GM19023 (cell line): Measurements from ENCODE around the gene KIAA1328.
"Not testable (repeated sequence)": the region's sequence is repeated elsewhere in the genome, so short reads cannot be mapped to it uniquely, and the experiment has no call there.

Experiments used
- ATAC-seq: cut with Tn5 transposase; IDR thresholded peaks from one replicate; pipeline ENCODE4 v1.9.1; 2021; ENCODE audit warnings: mild to moderate bottlenecking, moderate library complexity; ENCODE audit not compliant: unreplicated experiment

Gene KIAA1328

GRCh38 chr18:36821681-36822080 is 7.2 kb upstream of the KIAA1328 start:
- no peak for ATAC-seq

DNA sequence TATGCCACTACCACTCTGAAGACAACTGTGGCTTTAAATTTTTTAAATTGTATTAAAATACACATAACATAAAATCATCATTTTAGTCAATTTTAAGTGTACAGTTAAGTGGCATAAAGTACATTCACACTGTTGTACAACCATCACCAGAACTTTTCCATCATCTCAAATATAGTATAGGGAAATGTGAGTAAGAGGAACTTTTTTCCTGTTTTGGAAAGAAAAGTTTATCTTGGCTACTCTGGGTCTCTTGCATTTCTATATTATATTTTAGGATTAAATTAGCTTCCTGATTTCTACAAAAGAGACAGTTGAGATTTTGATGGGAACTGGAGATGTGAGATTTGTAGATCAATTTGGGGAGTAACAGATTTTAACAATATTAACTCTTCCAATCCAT is 3.4 kb upstream of the KIAA1328 start:
- ATAC-seq: no peak

- ATAC-seq: no peak
These were observed 2.4 kb upstream of the KIAA1328 start for GRCh38 chr18:36826556-36826955.

GRCh38 chr18:36828157-36828629 is 734 bp upstream of the KIAA1328 start:
- ATAC-seq: peak; percentile 0

DNA sequence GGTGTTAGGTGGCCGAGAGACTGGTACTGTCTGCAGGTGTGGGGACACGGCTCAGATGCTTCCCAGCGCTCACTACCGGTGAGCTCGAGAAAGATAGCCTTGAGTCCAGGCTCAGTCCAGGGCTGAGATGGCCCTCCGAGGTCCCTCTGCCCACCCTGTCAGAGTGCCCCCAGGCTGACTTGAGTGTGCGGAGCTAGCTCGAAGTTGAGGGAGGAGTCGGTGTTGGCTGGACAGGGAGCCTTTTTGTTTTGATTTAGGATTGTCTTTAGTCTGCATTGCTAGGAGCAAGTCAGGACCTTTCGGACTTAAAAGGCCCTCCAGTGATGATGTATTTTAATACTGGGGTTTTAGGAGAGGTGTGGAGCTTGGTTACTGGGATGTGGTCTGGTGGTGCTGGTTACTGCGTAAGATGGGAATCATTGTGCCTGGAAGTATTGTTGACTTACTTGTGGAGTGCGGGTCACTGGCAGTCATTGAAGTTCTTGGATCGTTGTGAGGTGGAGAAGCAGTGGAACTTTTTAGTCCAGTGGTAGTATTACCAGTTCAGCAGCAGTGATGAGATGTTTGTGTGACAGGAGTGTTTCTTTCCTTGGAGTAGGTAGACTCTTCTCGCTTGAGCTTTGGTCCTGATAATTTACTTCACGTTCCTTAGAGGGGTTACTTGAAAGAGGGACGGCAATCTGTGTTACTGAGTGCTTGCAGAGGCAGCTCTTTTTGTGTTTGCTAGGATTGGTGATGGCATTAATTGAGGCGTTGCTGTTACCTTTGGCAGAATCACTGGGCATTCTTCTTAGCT is 633 bp downstream of the KIAA1328 start:
- ATAC-seq: no peak

DNA sequence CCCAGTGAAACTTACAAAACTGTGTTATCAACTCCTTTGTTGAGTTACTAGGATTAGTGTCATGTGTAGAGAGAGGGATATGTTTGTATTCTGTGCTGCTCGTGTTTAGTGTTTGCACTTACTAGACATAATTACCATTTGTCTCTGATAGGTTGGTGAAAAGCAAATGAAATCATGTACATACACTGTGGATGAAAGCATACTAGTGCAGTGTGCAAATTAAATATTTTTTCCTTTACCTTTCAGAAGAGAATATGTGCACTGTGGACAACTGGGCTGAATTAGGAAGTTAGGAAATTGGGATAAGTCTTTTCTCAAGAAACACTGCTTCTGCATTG is 1.2 kb downstream of the KIAA1328 start:
- ATAC-seq: no peak

- no peak for ATAC-seq
These were observed 2.2 kb downstream of the KIAA1328 start for GRCh38 chr18:36831139-36831538.

GRCh38 chr18:36833120-36833519 is 4.2 kb downstream of the KIAA1328 start:
- no peak for ATAC-seq

GRCh38 chr18:36835927-36836326 is 7.0 kb downstream of the KIAA1328 start:
- ATAC-seq: no peak

DNA sequence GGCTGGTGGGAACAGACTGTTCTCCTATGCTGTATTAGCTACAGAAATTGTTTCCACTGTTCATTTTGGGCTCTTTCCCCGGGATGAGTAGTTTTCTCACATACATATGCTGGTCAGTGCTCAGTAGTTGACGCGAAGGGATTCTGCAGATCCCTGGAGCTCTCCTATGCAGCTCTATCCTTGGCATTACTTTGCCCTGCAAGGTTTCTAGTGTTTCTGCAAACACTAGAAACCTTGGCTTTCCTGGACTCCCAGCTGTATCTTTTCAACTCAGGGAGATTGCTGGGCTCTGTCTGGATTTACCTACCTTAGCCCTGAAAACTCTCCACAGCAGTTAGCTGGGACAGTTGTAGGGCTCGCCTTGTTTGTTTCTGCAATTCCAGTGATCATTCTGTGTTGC is 10.9 kb downstream of the KIAA1328 start:
- ATAC-seq: no peak

DNA sequence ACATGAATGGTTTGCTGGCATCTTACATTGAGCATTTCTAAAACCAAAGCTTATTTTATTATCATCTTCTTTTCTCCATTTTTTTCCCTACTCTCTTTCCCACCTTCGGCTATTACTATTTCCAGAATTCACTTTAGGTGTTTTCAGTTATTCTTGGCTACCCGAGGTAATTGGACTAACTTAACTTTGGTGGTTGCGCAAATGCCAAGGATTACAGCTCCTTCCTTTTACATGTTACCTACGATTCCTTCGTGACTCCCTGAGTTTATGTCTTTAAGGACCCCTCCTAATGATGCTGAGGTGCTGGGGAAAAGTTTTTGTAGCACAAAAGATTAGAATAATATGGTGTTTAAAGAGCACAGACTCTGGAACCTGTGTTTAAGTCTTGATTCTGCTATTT is 14.3 kb downstream of the KIAA1328 start:
- no peak for ATAC-seq

DNA sequence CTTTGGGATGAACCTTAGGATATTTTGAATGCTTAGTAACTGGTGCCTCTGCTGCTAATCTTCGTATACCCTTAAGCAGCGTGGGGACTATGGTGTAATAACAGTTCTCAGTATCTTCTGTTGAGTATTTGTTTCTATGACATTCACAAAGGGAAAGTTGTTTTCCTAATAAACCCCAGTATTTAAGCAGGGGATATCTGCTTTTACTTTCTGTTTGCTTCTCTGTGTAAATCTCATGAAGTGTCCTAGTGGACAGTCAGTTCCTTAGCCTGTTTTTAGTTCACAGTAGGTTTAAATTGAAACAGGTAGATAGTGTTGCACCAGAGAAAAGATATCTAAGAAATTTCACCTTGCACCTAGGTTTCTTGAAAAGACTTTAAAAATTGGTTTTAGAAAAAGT is 14.9 kb downstream of the KIAA1328 start:
- no peak for ATAC-seq

DNA sequence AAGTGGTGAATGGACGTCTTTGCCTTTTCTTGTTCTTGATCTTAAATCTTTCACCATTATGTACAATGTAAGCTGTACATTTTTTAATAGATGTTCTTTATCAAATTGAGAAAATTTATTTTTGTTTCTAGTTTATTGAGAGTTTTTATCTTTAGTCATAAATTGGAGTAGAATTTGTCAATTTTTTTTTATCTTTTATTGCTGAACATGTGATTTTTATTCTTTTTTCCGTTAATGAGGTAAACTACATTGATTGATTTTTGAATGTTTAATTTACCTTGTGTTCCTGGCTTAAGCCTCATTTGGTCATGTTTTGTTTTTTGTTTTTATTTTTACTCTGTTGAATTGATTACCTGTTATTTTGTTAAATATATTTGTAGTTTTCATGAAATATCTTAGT is 19.7 kb downstream of the KIAA1328 start:
- ATAC-seq: no peak

GRCh38 chr18:36849288-36850006 is 20.5 kb downstream of the KIAA1328 start:
- no peak for ATAC-seq

DNA sequence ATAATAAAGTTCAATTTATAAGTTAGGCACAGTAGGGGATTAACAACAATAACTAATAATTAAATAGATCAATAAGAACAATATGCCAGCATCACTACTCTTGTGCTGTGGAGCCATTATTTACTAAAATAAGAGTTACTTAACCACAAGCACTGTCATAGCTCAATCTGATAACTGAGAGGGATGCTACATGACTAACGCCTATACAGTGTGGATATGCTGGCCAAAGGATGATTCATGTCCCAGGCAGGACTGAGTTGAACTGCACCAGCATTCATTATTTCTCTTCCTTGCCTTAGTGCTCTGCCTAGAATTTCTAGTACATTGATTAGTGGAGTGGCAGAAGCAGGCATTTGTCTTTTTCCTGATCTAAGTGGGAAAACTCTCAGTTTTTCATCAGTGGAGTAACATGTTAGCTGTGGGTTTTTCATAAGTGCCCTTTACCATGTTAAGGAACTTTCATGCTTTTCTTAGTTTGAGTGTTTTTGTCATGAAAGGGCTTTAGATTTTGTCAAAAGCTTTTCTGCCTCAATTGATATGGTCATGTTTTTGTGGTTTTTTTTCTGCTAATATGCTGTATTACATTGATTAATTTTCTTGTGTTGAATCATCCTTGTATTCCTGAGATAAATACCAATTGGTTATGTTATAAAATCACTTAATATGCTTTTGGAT is 21.7 kb downstream of the KIAA1328 start:
- ATAC-seq: no peak

- no peak for ATAC-seq
These were observed 22.3 kb downstream of the KIAA1328 start for GRCh38 chr18:36851202-36851590.

DNA sequence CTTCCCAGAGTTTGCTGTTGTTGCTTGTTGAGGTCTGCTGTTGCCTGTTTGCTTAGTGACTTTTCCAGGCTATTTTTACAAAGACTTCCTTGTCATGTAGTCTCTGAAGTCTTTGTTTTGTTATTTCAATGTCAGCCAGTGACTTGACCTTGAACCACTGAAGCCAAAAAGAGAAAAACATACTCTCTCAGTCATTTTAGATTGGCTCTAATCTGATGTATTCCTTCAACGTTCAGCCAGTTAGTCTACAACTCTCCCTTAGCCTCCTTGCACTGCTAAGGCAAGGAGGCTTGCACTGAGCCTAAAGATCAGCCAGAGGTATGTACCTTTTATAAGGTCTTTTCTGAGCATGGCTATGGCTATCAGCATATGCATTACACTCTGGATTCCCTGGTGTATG is 27.9 kb downstream of the KIAA1328 start:
- ATAC-seq: no peak

GRCh38 chr18:36862182-36862581 is 33.3 kb downstream of the KIAA1328 start:
- no peak for ATAC-seq

- no peak for ATAC-seq
These were observed 38.1 kb downstream of the KIAA1328 start for GRCh38 chr18:36867056-36867455.

- no peak for ATAC-seq
These were observed 42.9 kb downstream of the KIAA1328 start for GRCh38 chr18:36871801-36872200.

DNA sequence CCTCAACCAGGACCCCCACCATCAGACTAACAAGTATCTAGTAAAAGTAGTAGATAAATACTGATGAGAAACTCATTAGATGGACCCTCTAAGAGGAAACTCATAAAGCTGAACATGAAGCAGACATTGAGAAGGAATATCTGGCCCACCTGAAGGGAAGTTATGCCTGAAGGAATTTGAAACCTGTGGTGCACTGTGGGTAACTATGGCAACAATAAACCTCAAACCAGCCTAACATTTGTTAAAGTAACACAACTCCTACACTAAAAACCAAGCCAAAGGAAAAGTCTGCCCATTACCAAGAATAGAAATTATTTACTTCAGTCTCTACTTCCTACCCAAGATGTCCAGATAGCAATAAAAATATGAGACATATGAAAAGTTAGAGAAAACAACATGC is 43.4 kb downstream of the KIAA1328 start:
- no peak for ATAC-seq

GRCh38 chr18:36873826-36874225 is 44.9 kb downstream of the KIAA1328 start:
- ATAC-seq: not testable (repeated sequence)
